Central memory CD8-positive, alpha-beta T cell (primary cell): ENCODE results near the gene TREM1.

Source experiments
- ATAC-seq: fragments of 150-1000 bp; cut with Tn5 transposase; replicated peaks from 2 replicates; pipeline ENCODE4 v1.10.0; 2022; ENCODE audit warnings: mild to moderate bottlenecking, moderate FRiP score, moderate number of reproducible peaks; ENCODE audit not compliant: poor library complexity, severe bottlenecking; ENCODE audit errors: extremely low read depth
- DNase-seq, 2 donors: peaks; one replicate each; pipeline ENCODE4 v3.0.0; 2021; ENCODE audit warnings: low spot score in 2 of 2
- H3K27ac Mint-ChIP-seq: one replicate; pipeline ENCODE4 v1.8.0; 2022; ENCODE audit warnings: low read depth, mild to moderate bottlenecking, moderate library complexity, mixed read lengths
- H3K27me3 Mint-ChIP-seq: one replicate; pipeline ENCODE4 v1.8.0; 2022; ENCODE audit warnings: mixed read lengths
- H3K36me3 Mint-ChIP-seq: one replicate; pipeline ENCODE4 v1.8.0; 2022; ENCODE audit warnings: mild to moderate bottlenecking, moderate library complexity, mixed read lengths; ENCODE audit not compliant: insufficient read depth
- H3K4me1 Mint-ChIP-seq: one replicate; pipeline ENCODE4 v1.8.0; 2022; ENCODE audit warnings: mixed read lengths
- H3K4me3 Mint-ChIP-seq: one replicate; pipeline ENCODE4 v1.8.0; 2022; ENCODE audit warnings: mild to moderate bottlenecking, moderate library complexity, mixed read lengths
- H3K9me3 Mint-ChIP-seq: one replicate; pipeline ENCODE4 v1.8.0; 2022; ENCODE audit warnings: mixed read lengths

Gene TREM1

GRCh38 chr6:41286544-41287346, at the start of gene TREM1:
Gene TREM1 (minus strand): TSS chr6:41286682. CDS start chr6:41286655, 27 bp downstream.
- peaks cover 2% of the 10 kb centered on the region for H3K36me3 Mint-ChIP-seq
- H3K27me3 Mint-ChIP-seq = peaks cover 50% of the 10 kb centered on the region
- H3K4me1 Mint-ChIP-seq = no peaks in the 10 kb centered on the region
- no peaks in the 10 kb centered on the region for H3K9me3 Mint-ChIP-seq
- no peak within 1 kb of the TSS for H3K27ac Mint-ChIP-seq
- no peak within 1 kb of the TSS for H3K4me3 Mint-ChIP-seq
- ATAC-seq (no peak), DNase-seq (no peak)

DNA sequence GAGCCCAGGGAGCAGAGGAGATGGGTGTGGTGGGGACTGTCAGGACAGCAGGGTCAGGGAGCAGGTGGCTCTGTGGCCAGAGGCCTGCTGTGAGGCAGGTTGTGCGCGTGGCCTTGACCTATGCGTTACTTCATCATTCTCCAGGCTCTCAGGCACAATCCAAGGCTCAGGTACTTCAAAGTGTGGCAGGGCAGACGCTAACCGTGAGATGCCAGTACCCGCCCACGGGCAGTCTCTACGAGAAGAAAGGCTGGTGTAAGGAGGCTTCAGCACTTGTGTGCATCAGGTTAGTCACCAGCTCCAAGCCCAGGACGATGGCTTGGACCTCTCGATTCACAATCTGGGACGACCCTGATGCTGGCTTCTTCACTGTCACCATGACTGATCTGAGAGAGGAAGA, 49.5 kb upstream of the TREM1 start:
- H3K4me3 Mint-ChIP-seq = no peak overlapping the region
- DNase-seq (no peak), ATAC-seq (no peak)
- H3K27me3 Mint-ChIP-seq = no peaks in the 10 kb centered on the region
- no peaks in the 10 kb centered on the region for H3K9me3 Mint-ChIP-seq
- H3K4me1 Mint-ChIP-seq = peaks cover 59% of the 10 kb centered on the region
- H3K27ac Mint-ChIP-seq = peak overlapping the region; percentile 96
- peaks cover 21% of the 10 kb centered on the region for H3K36me3 Mint-ChIP-seq

GRCh38 chr6:41335296-41335695, 48.8 kb upstream of the TREM1 start, which contains the start of gene NCR2:
Gene NCR2 (plus strand): TSS chr6:41335608. CDS start chr6:41335877, 269 bp downstream.
- peaks cover 60% of the 10 kb centered on the region for H3K4me1 Mint-ChIP-seq
- peaks cover 21% of the 10 kb centered on the region for H3K36me3 Mint-ChIP-seq
- H3K9me3 Mint-ChIP-seq = no peaks in the 10 kb centered on the region
- ATAC-seq = no peak
- H3K27ac Mint-ChIP-seq = peak within 1 kb of the TSS; percentile 96
- H3K27me3 Mint-ChIP-seq = no peaks in the 10 kb centered on the region
- no peak for DNase-seq
- H3K4me3 Mint-ChIP-seq = no peak within 1 kb of the TSS

GRCh38 chr6:41334482-41335040, 48.1 kb upstream of the TREM1 start:
- peaks cover 63% of the 10 kb centered on the region for H3K4me1 Mint-ChIP-seq
- peaks cover 21% of the 10 kb centered on the region for H3K36me3 Mint-ChIP-seq
- no peak for DNase-seq
- H3K27ac Mint-ChIP-seq = peak overlapping the region; percentile 96
- no peaks in the 10 kb centered on the region for H3K27me3 Mint-ChIP-seq
- H3K9me3 Mint-ChIP-seq = no peaks in the 10 kb centered on the region
- ATAC-seq = no peak
- H3K4me3 Mint-ChIP-seq = peak overlapping the region; percentile 61

GRCh38 chr6:41332842-41333736, 46.6 kb upstream of the TREM1 start:
- no peak for DNase-seq
- Mint-ChIP-seq H3K9me3 (no peaks in the 10 kb centered on the region), H3K27ac (peak overlapping the region; percentile 96), H3K36me3 (peaks cover 19% of the 10 kb centered on the region), H3K4me3 (peak overlapping the region; percentile 61), H3K27me3 (no peaks in the 10 kb centered on the region), H3K4me1 (peaks cover 63% of the 10 kb centered on the region)
- ATAC-seq = no peak

DNA sequence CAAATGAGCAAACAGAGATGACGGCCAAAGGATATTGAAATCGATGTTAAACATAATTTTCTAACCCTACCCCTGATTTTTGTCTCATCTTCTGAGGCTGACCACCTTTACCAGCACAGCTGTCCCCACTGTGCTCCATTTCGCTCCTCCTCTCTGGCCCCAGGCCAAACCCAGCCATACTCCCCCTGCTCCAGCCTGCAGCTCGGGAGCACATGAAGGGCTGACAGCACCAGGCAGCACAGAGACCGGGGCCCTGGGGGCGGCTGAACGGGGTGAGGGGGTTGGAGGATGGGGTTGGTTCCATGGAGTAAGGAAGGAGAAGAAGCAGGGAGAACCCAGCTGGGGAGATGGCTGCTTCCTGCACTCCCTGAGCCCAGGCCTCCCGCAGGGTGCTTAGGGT, 45.8 kb upstream of the TREM1 start:
- Mint-ChIP-seq H3K4me1 (peaks cover 63% of the 10 kb centered on the region), H3K27ac (peak overlapping the region; percentile 96), H3K27me3 (no peaks in the 10 kb centered on the region), H3K4me3 (peak overlapping the region; percentile 61), H3K9me3 (no peaks in the 10 kb centered on the region), H3K36me3 (peaks cover 19% of the 10 kb centered on the region)
- ATAC-seq (no peak), DNase-seq (no peak)

- H3K9me3 Mint-ChIP-seq = no peaks in the 10 kb centered on the region
- ATAC-seq (no peak), DNase-seq (no peak)
- H3K27ac Mint-ChIP-seq = peak overlapping the region; percentile 96
- peak overlapping the region; percentile 61 for H3K4me3 Mint-ChIP-seq
- peaks cover 60% of the 10 kb centered on the region for H3K4me1 Mint-ChIP-seq
- peaks cover 19% of the 10 kb centered on the region for H3K36me3 Mint-ChIP-seq
- H3K27me3 Mint-ChIP-seq = peaks cover under 1% of the 10 kb centered on the region
Observed at GRCh38 chr6:41331401-41332150, 45.1 kb upstream of the TREM1 start.

DNA sequence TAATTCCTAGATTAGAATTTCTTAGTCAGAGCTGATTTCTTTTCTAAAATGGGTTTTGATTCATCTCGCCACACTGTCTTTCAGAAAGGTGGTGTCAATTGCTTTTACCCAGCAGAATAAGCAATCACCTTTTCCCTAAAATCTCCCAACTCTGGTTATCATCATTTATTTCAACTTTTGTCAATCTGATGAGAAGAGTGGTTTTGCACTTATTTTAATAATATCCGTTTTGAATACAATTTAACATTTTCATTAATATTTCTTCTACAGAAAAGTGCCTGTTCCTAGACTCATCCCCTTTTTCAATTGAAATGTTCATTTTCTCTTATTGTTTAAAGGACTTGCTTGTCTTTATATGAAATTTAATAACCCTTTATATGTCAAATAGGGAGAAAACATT, 40.7 kb upstream of the TREM1 start:
- H3K9me3 Mint-ChIP-seq = no peaks in the 10 kb centered on the region
- peaks cover under 1% of the 10 kb centered on the region for H3K36me3 Mint-ChIP-seq
- no peak overlapping the region for H3K4me3 Mint-ChIP-seq
- no peak for ATAC-seq
- H3K27ac Mint-ChIP-seq = no peak overlapping the region
- peaks cover 26% of the 10 kb centered on the region for H3K27me3 Mint-ChIP-seq
- H3K4me1 Mint-ChIP-seq = peaks cover 16% of the 10 kb centered on the region
- DNase-seq = no peak

GRCh38 chr6:41326092-41326491, 39.6 kb upstream of the TREM1 start:
- Mint-ChIP-seq H3K4me1 (peaks cover 5% of the 10 kb centered on the region), H3K9me3 (no peaks in the 10 kb centered on the region), H3K27ac (no peak overlapping the region), H3K27me3 (peaks cover 26% of the 10 kb centered on the region), H3K36me3 (no peaks in the 10 kb centered on the region), H3K4me3 (no peak overlapping the region)
- ATAC-seq (no peak), DNase-seq (no peak)

DNA sequence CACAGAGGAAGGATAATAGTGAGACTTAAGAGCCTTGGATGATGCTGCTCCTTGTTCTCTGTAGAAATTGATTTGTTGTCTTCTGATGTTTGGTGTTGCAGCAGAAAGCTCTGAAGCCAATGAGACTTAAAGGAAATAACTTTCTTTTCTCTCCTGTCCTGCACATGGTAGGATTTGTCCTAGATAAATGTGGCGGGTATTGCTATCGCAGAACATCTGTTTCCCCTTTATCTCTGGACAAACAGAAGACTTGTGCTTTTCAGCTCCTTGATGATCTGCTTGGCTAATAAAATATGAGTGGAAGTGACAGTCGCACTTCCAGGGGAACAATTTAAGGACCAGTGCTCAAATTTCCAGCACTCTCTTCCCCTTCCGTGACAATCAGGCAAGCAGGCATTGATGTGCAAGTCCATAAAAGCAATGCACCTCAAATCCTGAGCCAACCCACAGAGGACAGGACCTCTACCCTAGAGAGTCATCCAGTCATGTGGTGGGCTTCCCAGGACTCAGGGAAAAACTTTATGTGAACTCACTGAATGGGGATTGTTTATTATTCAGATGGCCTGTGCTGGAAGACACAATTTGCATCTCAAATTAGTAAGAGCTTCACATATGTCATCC, 39.1 kb upstream of the TREM1 start:
- Mint-ChIP-seq H3K4me1 (peaks cover 4% of the 10 kb centered on the region), H3K36me3 (no peaks in the 10 kb centered on the region), H3K27ac (no peak overlapping the region), H3K9me3 (no peaks in the 10 kb centered on the region), H3K27me3 (peaks cover 26% of the 10 kb centered on the region), H3K4me3 (no peak overlapping the region)
- ATAC-seq (no peak), DNase-seq (no peak)

DNA sequence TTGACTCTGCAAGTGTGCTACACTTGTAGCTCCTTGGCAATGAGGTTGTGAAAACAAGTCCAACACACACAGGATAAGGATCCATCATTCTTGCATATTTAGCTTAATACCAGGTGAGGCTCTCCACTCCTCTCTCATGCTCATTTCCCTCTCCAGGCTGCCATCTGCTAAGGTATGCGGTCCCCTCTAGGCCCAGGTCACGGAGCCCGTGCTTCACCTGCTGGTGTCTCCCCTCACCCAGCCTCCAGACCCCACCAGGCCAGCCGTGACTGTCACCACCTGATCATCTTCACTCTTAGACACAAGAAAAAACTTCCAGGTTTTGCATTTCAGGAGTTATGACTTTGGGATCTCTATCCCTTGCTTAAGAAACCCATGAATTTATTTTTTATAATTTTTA, 34.7 kb upstream of the TREM1 start:
- Mint-ChIP-seq H3K4me1 (peaks cover 13% of the 10 kb centered on the region), H3K27ac (no peak overlapping the region), H3K27me3 (peaks cover 34% of the 10 kb centered on the region), H3K9me3 (no peaks in the 10 kb centered on the region), H3K36me3 (peaks cover 2% of the 10 kb centered on the region), H3K4me3 (no peak overlapping the region)
- DNase-seq (no peak), ATAC-seq (no peak)
